ENCODE results near the gene SLC38A8. TPM values are rescaled to one million over a fixed set of nuclear protein-coding genes. Genes with fewer than 3 reads are reported as not detected.

The SLC38A8 gene
- polyA plus RNA-seq, 2 of the 4 experiments (the other 2 are of a cell fraction), result not detected

DNA sequence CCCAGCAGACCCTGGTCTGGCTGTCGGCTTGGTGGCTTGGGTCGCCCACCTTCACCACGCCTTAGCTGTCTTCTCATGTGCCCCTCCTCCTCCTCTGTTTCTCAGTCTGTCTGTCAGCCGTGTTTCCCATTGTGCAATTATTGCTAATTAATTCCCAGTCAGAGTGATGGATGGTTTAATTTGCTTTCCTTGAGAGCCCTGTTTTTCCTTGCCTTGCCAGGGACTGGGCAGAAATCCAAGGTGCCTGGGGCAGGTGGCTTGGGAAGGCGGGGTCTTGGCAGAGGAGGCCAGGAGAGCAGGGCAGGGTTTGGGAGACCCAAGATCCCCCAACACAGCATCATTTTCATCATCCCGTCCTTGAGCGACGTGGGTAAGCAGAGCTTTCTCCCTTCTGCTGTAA is 53.3 kb downstream of the SLC38A8 start:
- no peak overlapping the region for H3K4me3 ChIP-seq
- no peak for DNase-seq (ENCODE audit: low read depth in 1 of 2, low spot score in 1 of 2)
- no peak for ATAC-seq
- peaks cover 18% of the 10 kb centered on the region for H3K4me1 ChIP-seq
- no peaks in the 10 kb centered on the region for H3K9me3 ChIP-seq
- no peak for FAIRE-seq
- CTCF ChIA-PET, result interaction anchor here (0.8 to 1.4 kb wide), 4 partner anchors 33 to 96 kb away, joined by 3 to 5 read pairs (median 4); no protein-coding TSS in a partner anchor
- no peak overlapping the region for H3K4me2 ChIP-seq
- no peak overlapping the region for H3K27ac ChIP-seq
- TF ChIP-seq ZNF302 (CRISPR knock-in tag; IDR thresholded peaks at IDR 0.05) (no peak), MAFK (IDR thresholded peaks at IDR 0.05; ENCODE audit: partially characterized antibody) (no peak), POLR2AphosphoS2 (conservative IDR thresholded peaks at IDR 0.05; ENCODE audit: low read length) (no peak), PBX3 (IDR thresholded peaks at IDR 0.05) (no peak), CHD2 (IDR thresholded peaks at IDR 0.05; ENCODE audit: low read length, partially characterized antibody) (no peak), SREBF2 (IDR thresholded peaks at IDR 0.05) (no peak), FOSB (CRISPR knock-in tag; IDR thresholded peaks at IDR 0.05) (no peak), ESRRA (IDR thresholded peaks at IDR 0.05; ENCODE audit: borderline replicate concordance, low read length) (no peak), HMGXB4 (CRISPR knock-in tag; IDR thresholded peaks at IDR 0.05; ENCODE audit: borderline replicate concordance) (no peak), HOXA7 (CRISPR knock-in tag; IDR thresholded peaks at IDR 0.05) (no peak), CHD4 (IDR thresholded peaks at IDR 0.05; ENCODE audit: borderline replicate concordance) (no peak), JUNB (IDR thresholded peaks at IDR 0.05) (no peak), MAX (IDR thresholded peaks at IDR 0.05) (no peak), ZC3H11A (IDR thresholded peaks at IDR 0.05) (no peak), ZFP36 (IDR thresholded peaks at IDR 0.05; ENCODE audit: borderline replicate concordance, partially characterized antibody) (no peak)
- TF ChIP-seq, protein P1, sequence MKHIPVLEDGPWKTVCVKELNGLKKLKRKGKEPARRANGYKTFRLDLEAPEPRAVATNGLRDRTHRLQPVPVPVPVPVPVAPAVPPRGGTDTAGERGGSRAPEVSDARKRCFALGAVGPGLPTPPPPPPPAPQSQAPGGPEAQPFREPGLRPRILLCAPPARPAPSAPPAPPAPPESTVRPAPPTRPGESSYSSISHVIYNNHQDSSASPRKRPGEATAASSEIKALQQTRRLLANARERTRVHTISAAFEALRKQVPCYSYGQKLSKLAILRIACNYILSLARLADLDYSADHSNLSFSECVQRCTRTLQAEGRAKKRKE (CRISPR knock-in tag; IDR thresholded peaks at IDR 0.05; ENCODE audit: low read depth), result no peak
- TF ChIP-seq, protein P2, sequence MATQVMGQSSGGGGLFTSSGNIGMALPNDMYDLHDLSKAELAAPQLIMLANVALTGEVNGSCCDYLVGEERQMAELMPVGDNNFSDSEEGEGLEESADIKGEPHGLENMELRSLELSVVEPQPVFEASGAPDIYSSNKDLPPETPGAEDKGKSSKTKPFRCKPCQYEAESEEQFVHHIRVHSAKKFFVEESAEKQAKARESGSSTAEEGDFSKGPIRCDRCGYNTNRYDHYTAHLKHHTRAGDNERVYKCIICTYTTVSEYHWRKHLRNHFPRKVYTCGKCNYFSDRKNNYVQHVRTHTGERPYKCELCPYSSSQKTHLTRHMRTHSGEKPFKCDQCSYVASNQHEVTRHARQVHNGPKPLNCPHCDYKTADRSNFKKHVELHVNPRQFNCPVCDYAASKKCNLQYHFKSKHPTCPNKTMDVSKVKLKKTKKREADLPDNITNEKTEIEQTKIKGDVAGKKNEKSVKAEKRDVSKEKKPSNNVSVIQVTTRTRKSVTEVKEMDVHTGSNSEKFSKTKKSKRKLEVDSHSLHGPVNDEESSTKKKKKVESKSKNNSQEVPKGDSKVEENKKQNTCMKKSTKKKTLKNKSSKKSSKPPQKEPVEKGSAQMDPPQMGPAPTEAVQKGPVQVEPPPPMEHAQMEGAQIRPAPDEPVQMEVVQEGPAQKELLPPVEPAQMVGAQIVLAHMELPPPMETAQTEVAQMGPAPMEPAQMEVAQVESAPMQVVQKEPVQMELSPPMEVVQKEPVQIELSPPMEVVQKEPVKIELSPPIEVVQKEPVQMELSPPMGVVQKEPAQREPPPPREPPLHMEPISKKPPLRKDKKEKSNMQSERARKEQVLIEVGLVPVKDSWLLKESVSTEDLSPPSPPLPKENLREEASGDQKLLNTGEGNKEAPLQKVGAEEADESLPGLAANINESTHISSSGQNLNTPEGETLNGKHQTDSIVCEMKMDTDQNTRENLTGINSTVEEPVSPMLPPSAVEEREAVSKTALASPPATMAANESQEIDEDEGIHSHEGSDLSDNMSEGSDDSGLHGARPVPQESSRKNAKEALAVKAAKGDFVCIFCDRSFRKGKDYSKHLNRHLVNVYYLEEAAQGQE (IDR thresholded peaks at IDR 0.05), result no peak
- WGBS (ENCODE audit: missing lambda C conversion rate), result 93% methylated on average over 8 of the region's 8 CpGs
- POLR2A ChIA-PET, result no interaction called here

- no peak for FAIRE-seq
- no peak for ATAC-seq
- Histone ChIP-seq H3K27ac (no peak overlapping the region), H3K4me1 (no peaks in the 10 kb centered on the region), H3K9me3 (peaks cover 5% of the 10 kb centered on the region; the same call in 1 of the 3 replicates), H3K4me3 (no peak overlapping the region), H3K4me2 (no peak overlapping the region)
- TF ChIP-seq HMGXB4 (CRISPR knock-in tag; IDR thresholded peaks at IDR 0.05; ENCODE audit: borderline replicate concordance) (no peak), CBX8 (IDR thresholded peaks at IDR 0.05) (no peak), RARB (CRISPR knock-in tag; IDR thresholded peaks at IDR 0.05) (no peak), RCOR1 (IDR thresholded peaks at IDR 0.05; ENCODE audit: low read depth, low read length) (no peak), MAFK (IDR thresholded peaks at IDR 0.05; ENCODE audit: partially characterized antibody) (no peak), NPAS2 (CRISPR knock-in tag; IDR thresholded peaks at IDR 0.05; ENCODE audit: borderline replicate concordance) (no peak), ZNF302 (CRISPR knock-in tag; IDR thresholded peaks at IDR 0.05) (no peak), ZFP36 (IDR thresholded peaks at IDR 0.05; ENCODE audit: borderline replicate concordance, partially characterized antibody) (no peak), FOXS1 (CRISPR knock-in tag; IDR thresholded peaks at IDR 0.05) (no peak)
- ChIA-PET CTCF (interaction anchor here (0.9 to 1.8 kb wide), 5 partner anchors 8 to 79 kb away, joined by 3 to 5 read pairs (median 4); no protein-coding TSS in a partner anchor), POLR2A (interaction anchor here (0.7 kb wide), 1 partner anchor 104 kb away, joined by 6 read pairs; no protein-coding TSS in a partner anchor)
- 83% methylated on average over 4 of the region's 4 CpGs for WGBS (ENCODE audit: missing lambda C conversion rate)
- no peak for DNase-seq (ENCODE audit: low read depth in 1 of 2, low spot score in 1 of 2)
Observed at GRCh38 chr16:83983491-83983890, 59.1 kb downstream of the SLC38A8 start.
